Measurements from ENCODE around the gene ACACB.

The ACACB gene

GRCh38 chr12:109307051-109307450 lies 190.7 kb downstream of the ACACB start:
- DNase-seq = no peak

- no peak for DNase-seq
Observed at GRCh38 chr12:109308534-109309380, 192.4 kb downstream of the ACACB start, which contains the start of gene FOXN4. Gene FOXN4 (minus strand): TSS chr12:109309284. CDS start chr12:109308321, 963 bp downstream.

DNA sequence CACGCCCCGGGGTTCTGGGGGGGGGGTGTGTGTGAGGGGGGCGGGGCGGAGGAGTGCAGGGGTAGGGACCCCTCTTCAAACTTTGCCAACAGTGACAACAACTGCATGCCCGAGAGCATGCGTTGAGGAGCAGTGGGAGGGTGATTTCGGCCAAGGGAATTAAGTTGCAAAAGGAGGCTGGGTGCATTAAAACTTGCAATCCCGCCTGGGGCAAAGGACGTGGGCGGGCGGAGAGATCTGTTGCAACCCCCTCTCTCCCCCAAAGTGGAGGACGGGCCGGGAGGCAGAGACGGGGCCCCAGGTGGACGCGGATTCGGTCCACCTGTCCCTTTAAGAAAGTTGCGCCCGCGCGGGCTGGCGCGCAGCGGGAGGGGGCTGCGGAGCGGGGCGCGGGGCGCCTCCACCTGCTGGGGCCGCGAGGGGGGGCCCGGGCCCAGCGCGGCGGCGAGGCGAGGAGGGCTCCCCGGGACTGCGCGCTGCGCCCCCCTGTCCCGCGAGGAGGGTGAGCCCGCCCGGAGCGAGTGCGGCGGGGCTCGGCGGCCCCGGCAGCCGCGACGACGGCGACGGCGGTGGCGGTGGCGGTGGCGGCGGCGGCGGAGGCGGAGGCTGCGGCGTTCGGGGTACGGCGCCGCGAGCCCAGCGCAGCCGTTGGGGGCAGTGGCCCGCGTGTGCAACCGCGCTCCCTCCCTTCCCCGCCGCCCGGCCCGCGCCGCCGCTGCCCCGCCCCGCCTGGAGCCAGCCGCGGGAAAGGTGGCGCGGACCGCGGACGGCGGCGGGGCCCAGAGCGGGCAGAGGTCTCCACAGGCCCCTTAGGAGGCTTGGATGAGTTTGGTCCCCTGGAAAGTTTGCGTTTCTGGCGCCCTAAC lies 193.2 kb downstream of the ACACB start:
- no peak for DNase-seq

- DNase-seq = no peak
Observed at GRCh38 chr12:109310247-109311125, 194.1 kb downstream of the ACACB start.
